Lower lobe of right lung (tissue), 2 donors: Measurements from ENCODE around the gene MAP7. TPM values are rescaled to one million over a fixed set of nuclear protein-coding genes. Genes with fewer than 3 reads are reported as not detected.

ENCODE experiments used
- ATAC-seq, 2 donors: fragments of 200-7000 bp; cut with Tn5 transposase; one replicate each; pipeline ENCODE4 v1.9.1; 2020 to 2022; ENCODE audit warnings: mild to moderate bottlenecking in 2 of 2, moderate library complexity in 2 of 2
- DNase-seq: peaks from one replicate; pipeline ENCODE4 v3.0.0-alpha.2; 2020
- H3K27ac ChIP-seq: fragments of 200-600 bp; one replicate; pipeline ENCODE4 v1.8.0; 2022
- H3K27me3 ChIP-seq: fragments of 200-600 bp; one replicate; pipeline ENCODE4 v1.8.0; 2022; ENCODE audit warnings: low read depth
- H3K36me3 ChIP-seq: fragments of 200-600 bp; one replicate; pipeline ENCODE4 v1.8.0; 2022; ENCODE audit warnings: mild to moderate bottlenecking
- H3K4me1 ChIP-seq: fragments of 200-600 bp; one replicate; pipeline ENCODE4 v1.8.0; 2022
- H3K4me3 ChIP-seq: fragments of 200-600 bp; one replicate; pipeline ENCODE4 v1.8.0; 2022; ENCODE audit warnings: mild to moderate bottlenecking
- H3K9me3 ChIP-seq: fragments of 200-600 bp; one replicate; pipeline ENCODE4 v1.8.0; 2022
- intact Hi-C: fragments of 100-400 bp; cut with DNase I; formaldehyde crosslinking; loops from one replicate; pipeline ENCODE4 v1.11.0; 2022
- total RNA-seq: library from RNA; stranded (reverse); fragmentation: NEBNext Ultra II Directional; extraction: Animal tissue kit (Norgen Biotek cat#: 25700); gene quantifications from one replicate; pipeline ENCODE4 v1.2.1, GENCODE V29; 2021
- TF ChIP-seq, protein P1 (sequence below): fragments of 200-600 bp; IDR thresholded peaks from one replicate; pipeline ENCODE4 v1.8.0; 2022; ENCODE audit warnings: antibody characterized with exemption, mild to moderate bottlenecking
- donor health status: DM: no; HTN: yes; CAD: no; lungs with severe emphysema.

The MAP7 gene
- total RNA-seq, 1 donor from 2014 or later: 18.3 TPM

DNA sequence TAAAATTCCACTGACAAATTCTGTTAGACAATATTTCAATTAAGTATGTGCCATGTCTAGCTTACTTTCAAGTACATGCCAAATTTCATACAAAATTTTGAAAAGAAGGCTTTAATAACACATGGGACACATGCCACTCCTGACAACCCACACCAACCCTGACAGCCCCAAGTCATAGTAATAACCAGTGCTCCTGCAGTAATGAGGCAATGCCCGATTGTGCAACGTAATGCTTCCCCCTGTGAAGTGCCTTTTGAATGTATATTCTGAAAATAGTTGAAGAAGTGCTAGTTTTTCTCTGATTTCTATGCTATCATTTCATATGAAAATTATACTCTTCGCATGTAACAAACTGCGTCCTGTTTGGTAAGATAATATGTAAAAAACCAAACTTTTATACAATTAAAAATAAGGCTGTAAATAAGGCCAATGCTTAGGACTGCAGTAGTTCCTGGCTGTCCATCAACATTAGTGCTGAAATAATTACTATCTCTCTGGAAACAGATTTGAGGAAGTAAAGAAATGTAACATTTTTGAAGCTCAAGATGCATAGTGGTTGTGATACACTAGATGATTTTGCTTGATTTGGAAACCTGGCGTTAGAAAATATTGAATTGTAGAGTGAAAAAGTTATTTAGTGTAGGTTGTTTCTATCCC, 134.7 kb downstream of the MAP7 start:
- ATAC-seq (peak in 1 of 2 donors; percentile 66), DNase-seq (peak; percentile 57)
- Histone ChIP-seq H3K4me3 (no peak overlapping the region), H3K27ac (no peak overlapping the region), H3K4me1 (no peaks in the 10 kb centered on the region), H3K9me3 (no peaks in the 10 kb centered on the region), H3K27me3 (no peaks in the 10 kb centered on the region), H3K36me3 (no peaks in the 10 kb centered on the region)
- TF ChIP-seq, protein P1, sequence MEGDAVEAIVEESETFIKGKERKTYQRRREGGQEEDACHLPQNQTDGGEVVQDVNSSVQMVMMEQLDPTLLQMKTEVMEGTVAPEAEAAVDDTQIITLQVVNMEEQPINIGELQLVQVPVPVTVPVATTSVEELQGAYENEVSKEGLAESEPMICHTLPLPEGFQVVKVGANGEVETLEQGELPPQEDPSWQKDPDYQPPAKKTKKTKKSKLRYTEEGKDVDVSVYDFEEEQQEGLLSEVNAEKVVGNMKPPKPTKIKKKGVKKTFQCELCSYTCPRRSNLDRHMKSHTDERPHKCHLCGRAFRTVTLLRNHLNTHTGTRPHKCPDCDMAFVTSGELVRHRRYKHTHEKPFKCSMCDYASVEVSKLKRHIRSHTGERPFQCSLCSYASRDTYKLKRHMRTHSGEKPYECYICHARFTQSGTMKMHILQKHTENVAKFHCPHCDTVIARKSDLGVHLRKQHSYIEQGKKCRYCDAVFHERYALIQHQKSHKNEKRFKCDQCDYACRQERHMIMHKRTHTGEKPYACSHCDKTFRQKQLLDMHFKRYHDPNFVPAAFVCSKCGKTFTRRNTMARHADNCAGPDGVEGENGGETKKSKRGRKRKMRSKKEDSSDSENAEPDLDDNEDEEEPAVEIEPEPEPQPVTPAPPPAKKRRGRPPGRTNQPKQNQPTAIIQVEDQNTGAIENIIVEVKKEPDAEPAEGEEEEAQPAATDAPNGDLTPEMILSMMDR: no peak
- intact Hi-C loops: no loop called here

DNA sequence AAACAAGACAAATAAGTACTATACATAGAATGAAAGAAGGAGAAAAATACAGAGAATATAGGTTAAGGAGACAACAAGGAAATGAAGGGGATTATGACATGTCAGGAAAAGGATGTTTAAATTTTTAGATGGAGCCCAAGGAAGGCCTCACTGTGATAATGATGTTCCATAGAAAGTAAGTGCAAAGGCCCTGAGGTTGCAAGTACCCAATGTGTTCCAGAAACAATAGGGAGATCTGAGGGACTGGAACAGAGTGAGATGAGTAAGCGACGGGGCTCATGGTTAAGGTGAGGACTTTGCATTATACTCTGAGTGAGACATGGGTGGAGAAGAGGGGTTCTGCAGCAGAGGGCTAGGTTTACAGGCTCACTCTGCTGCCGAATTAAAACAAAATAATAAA, 137.8 kb downstream of the MAP7 start:
- Histone ChIP-seq H3K27ac (no peak overlapping the region), H3K36me3 (no peaks in the 10 kb centered on the region), H3K4me1 (peaks cover 3% of the 10 kb centered on the region), H3K27me3 (no peaks in the 10 kb centered on the region), H3K4me3 (no peak overlapping the region), H3K9me3 (no peaks in the 10 kb centered on the region)
- DNase-seq: no peak
- TF ChIP-seq, protein P1: no peak
- intact Hi-C loops: no loop called here
- ATAC-seq: no peak

DNA sequence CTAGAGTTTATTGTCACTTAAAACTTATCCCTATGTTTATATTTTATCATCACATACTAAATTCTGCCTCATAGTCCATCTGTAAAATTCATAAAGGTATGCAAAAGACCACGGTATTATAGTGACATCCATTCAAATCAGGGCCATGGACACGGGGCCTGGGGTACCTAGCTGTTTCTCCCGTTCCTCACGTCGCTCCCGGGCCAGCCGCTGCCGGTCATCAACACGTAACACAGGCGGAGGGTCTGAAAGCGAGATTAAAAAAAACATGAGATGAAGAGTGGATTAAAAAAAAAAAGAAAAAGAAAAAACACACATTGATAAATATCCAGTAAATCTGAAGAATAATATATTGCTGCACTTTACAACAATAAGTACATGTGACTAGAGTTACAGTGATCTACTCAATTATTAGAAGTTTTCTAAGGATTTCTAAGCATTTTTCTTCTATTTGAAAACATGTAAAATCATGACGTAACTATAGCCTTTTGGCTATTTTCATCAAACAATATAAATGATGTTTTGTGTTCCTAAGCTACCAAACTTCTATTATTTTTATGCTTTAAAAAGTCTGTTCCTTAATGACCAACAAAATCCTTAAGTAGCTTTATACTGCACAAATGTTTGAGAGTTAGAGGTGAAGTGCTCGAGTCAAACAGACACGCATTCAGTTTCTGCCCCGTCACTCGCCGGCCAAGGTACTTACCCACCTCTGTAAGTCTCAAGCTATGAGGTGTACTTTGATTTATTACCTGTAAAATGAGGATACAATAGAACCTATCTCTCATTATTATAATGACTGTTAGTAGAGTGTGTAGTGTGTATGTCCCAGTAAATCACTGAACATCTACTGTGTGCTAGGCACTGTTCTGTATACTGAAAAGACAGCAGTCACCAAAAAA, 138.5 kb downstream of the MAP7 start:
- intact Hi-C loops: no loop called here
- no peak overlapping the region for H3K27ac ChIP-seq
- DNase-seq (no peak), ATAC-seq (no peak)
- peaks cover 3% of the 10 kb centered on the region for H3K4me1 ChIP-seq
- TF ChIP-seq, protein P1: no peak
- no peaks in the 10 kb centered on the region for H3K9me3 ChIP-seq
- no peak overlapping the region for H3K4me3 ChIP-seq
- H3K27me3 ChIP-seq: no peaks in the 10 kb centered on the region
- no peaks in the 10 kb centered on the region for H3K36me3 ChIP-seq

DNA sequence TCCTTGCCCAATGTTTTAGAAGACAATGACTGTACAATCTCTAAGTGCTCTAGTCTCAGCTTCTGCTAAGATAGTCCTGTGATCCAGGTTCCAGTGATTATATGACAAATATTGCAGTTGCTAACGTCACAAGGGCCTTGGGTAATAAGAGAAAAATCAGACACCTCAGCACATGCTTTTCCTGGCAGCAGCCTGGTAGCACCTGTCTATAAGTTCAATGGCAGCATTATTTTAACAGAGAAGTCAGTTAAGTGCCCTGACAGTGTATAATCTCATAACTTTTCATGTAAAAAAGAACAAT, 139.2 kb downstream of the MAP7 start:
- no peaks in the 10 kb centered on the region for H3K36me3 ChIP-seq
- no peaks in the 10 kb centered on the region for H3K9me3 ChIP-seq
- ATAC-seq (no peak), DNase-seq (no peak)
- intact Hi-C loops: no loop called here
- H3K27ac ChIP-seq: no peak overlapping the region
- H3K4me1 ChIP-seq: peaks cover 3% of the 10 kb centered on the region
- TF ChIP-seq, protein P1: no peak
- H3K27me3 ChIP-seq: no peaks in the 10 kb centered on the region
- no peak overlapping the region for H3K4me3 ChIP-seq

DNA sequence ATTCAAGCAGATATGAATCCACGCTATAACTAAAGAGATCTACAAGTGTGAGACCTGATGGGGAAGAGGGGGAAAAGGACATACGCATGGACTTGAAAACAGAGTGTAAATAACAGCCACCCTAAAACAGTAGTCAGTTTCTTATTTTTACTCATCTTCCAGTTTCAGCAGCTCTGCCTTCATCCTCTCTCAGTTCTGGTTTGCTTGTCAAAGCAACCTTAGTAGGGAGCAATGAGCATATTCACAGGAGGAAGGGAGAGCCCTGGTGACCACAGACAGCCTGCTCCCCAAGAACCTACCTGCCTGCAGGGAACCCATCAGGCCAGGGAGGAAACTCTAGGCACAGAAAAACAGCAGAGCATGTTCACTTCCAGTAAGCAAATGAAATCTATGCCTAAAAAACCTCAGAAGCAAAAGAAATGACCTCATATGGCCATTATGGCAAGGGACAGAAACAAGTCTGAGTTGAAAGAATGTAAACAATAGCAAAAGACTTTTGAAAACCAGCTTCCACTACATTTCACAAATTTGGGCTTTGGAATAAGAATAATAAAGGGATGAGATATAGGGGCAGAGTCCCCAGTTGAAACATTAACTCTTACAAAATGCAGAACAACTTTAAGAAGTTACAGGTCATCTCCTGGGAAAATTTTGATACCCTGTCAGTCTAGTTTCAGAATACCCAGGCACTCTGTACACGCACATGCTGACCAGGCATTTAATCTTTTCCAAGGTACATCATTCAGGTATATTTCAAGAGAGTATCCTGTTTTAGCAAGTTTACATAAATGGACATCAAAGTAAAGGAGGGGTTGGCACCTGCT, 139.8 kb downstream of the MAP7 start:
- no peaks in the 10 kb centered on the region for H3K27me3 ChIP-seq
- intact Hi-C loops: no loop called here
- DNase-seq: no peak
- no peak for ATAC-seq
- no peak overlapping the region for H3K27ac ChIP-seq
- no peaks in the 10 kb centered on the region for H3K9me3 ChIP-seq
- TF ChIP-seq, protein P1: no peak
- H3K4me3 ChIP-seq: no peak overlapping the region
- H3K36me3 ChIP-seq: no peaks in the 10 kb centered on the region
- H3K4me1 ChIP-seq: peaks cover 3% of the 10 kb centered on the region
